HepG2 (cell line): ENCODE measurements around the gene GADD45B. TPM values are rescaled to one million over a fixed set of nuclear protein-coding genes. Genes with fewer than 3 reads are reported as not detected.

ENCODE experiments used
- ELF3 ChIP-seq: IDR thresholded peaks from 2 replicates; pipeline ENCODE4 v1.6.1; 2016; ENCODE audit warnings: missing genetic modification reagents, missing compliant biosample characterization
- ETS1 ChIP-seq: sonication (generic); formaldehyde crosslinking; IDR thresholded peaks from 2 replicates; pipeline ENCODE4 v1.4.0; 2020; ENCODE audit warnings: missing genetic modification reagents
- FLYWCH1 ChIP-seq: sonication (generic); formaldehyde crosslinking; IDR thresholded peaks from 2 replicates; pipeline ENCODE4 v1.8.1; 2023; ENCODE audit warnings: mild to moderate bottlenecking, missing genetic modification reagents
- GATA4 ChIP-seq: sonication (generic); IDR thresholded peaks from 2 replicates; pipeline ENCODE4 v1.6.1; 2016; ENCODE audit warnings: antibody characterized with exemption, low read depth, borderline replicate concordance
- HNRNPK ChIP-seq: fragments of 200-400 bp; formaldehyde crosslinking; IDR thresholded peaks from 2 replicates; pipeline ENCODE4 v1.6.1; 2018; ENCODE audit warnings: low read length, low read depth, moderate library complexity, mild to moderate bottlenecking; ENCODE audit not compliant: poor library complexity, severe bottlenecking
- MTA3 ChIP-seq: sonication (generic); formaldehyde crosslinking; IDR thresholded peaks from 2 replicates; pipeline ENCODE4 v1.4.0; 2020; ENCODE audit warnings: missing genetic modification reagents
- NFE2L2 ChIP-seq: fragments of 150-350 bp; IDR thresholded peaks from 2 replicates; pipeline ENCODE4 v1.6.1; 2014; ENCODE audit warnings: low read length
- NFYC ChIP-seq: IDR thresholded peaks from 2 replicates; pipeline ENCODE4 v1.6.1; 2016; ENCODE audit warnings: missing genetic modification reagents, missing compliant biosample characterization
- SCMH1 ChIP-seq: sonication (generic); formaldehyde crosslinking; IDR thresholded peaks from 2 replicates; pipeline ENCODE4 v1.9.0; 2021; ENCODE audit warnings: missing genetic modification reagents, mild to moderate bottlenecking, borderline replicate concordance
- SIN3A ChIP-seq: IDR thresholded peaks from 2 replicates; pipeline ENCODE4 v1.6.1; 2011; ENCODE audit warnings: low read depth, mild to moderate bottlenecking, control low read depth, low read length, borderline replicate concordance
- SOX5 ChIP-seq: IDR thresholded peaks from 2 replicates; pipeline ENCODE4 v1.6.1; 2016; ENCODE audit warnings: borderline replicate concordance
- SP1 ChIP-seq, 2 experiments: fragments of 450-650 bp in 1 of 2; sonication (generic) in 1 of 2; formaldehyde crosslinking in 1 of 2; IDR thresholded peaks; 2 replicates each; pipeline versions ENCODE4 v1.4.0 to v1.6.1; 2016 to 2020; ENCODE audit warnings: missing genetic modification reagents in 1 of 2
- TBX3 ChIP-seq: fragments of 450-650 bp; IDR thresholded peaks from 2 replicates; pipeline ENCODE4 v1.6.1; 2017; ENCODE audit warnings: antibody characterized with exemption, mild to moderate bottlenecking, inconsistent platforms, borderline replicate concordance
- YEATS4 ChIP-seq: sonication (generic); formaldehyde crosslinking; IDR thresholded peaks from 2 replicates; pipeline ENCODE4 v1.4.0; 2020; ENCODE audit warnings: missing genetic modification reagents, borderline replicate concordance
- ZNF253 ChIP-seq: sonication (generic); formaldehyde crosslinking; IDR thresholded peaks from 2 replicates; pipeline ENCODE4 v1.8.0; 2022; ENCODE audit warnings: mild to moderate bottlenecking, missing genetic modification reagents, borderline replicate concordance
- ZNF264 ChIP-seq: sonication (generic); formaldehyde crosslinking; IDR thresholded peaks from 2 replicates; pipeline ENCODE4 v1.4.0; 2020; ENCODE audit warnings: missing genetic modification reagents
- ZNF367 ChIP-seq: sonication (generic); formaldehyde crosslinking; IDR thresholded peaks from 2 replicates; pipeline ENCODE4 v1.4.0; 2020; ENCODE audit warnings: missing genetic modification reagents, borderline replicate concordance
- ZNF552 ChIP-seq: sonication (generic); formaldehyde crosslinking; IDR thresholded peaks from 2 replicates; pipeline ENCODE4 v1.9.0; 2022; ENCODE audit warnings: missing genetic modification reagents, mild to moderate bottlenecking, borderline replicate concordance
- ZNF570 ChIP-seq: sonication (generic); formaldehyde crosslinking; IDR thresholded peaks from 2 replicates; pipeline ENCODE4 v1.4.0; 2020; ENCODE audit warnings: mild to moderate bottlenecking, missing genetic modification reagents, borderline replicate concordance
- ZNF619 ChIP-seq: sonication (generic); formaldehyde crosslinking; IDR thresholded peaks from 2 replicates; pipeline ENCODE4 v1.4.0; 2020; ENCODE audit warnings: mild to moderate bottlenecking, missing genetic modification reagents
- ZNF629 ChIP-seq: sonication (generic); formaldehyde crosslinking; conservative IDR thresholded peaks from 2 replicates; pipeline ENCODE4 v1.5.0; 2020; ENCODE audit warnings: missing genetic modification reagents
- ZNF674 ChIP-seq: sonication (generic); formaldehyde crosslinking; IDR thresholded peaks from 2 replicates; pipeline ENCODE4 v1.5.0; 2020; ENCODE audit warnings: low read depth, mild to moderate bottlenecking, missing genetic modification reagents
- ZSCAN9 ChIP-seq: IDR thresholded peaks from 2 replicates; pipeline ENCODE4 v1.6.1; 2016; ENCODE audit warnings: borderline replicate concordance
- polyA plus RNA-seq, 8 experiments: library from polyadenylated mRNA; depleted of rRNA in 3 of 8; stranded (reverse) in 7 of 8; unstranded in 1 of 8; fragments of >200 nt; fragmentation: Illumina TruSeq in 4 of 8; extraction: Trizol in 4 of 8; gene quantifications; 2 replicates each; pipeline versions ENCODE4 v1.2.1 to v1.2.3, GENCODE V29; 2011 to 2016; ENCODE audit warnings: low read depth in 4 of 8, missing spikeins in 1 of 8, mixed read lengths in 1 of 8; ENCODE audit not compliant: insufficient read depth in 1 of 8
- total RNA-seq, 5 experiments: library from RNA; depleted of rRNA; stranded (reverse); fragments of >200 nt; fragmentation: Illumina TruSeq; extraction: Trizol; gene quantifications; 2 replicates each; pipeline ENCODE4 v1.2.3, GENCODE V29; 2016; ENCODE audit warnings: low read depth in 1 of 5
- TF ChIP-seq, protein P1 (sequence below): IDR thresholded peaks from 2 replicates; pipeline ENCODE4 v1.6.1; 2016; ENCODE audit warnings: low read depth
- TF ChIP-seq, protein P2 (sequence below): sonication (generic); formaldehyde crosslinking; IDR thresholded peaks from 2 replicates; pipeline ENCODE4 v1.5.1; 2020; ENCODE audit warnings: missing genetic modification reagents, mild to moderate bottlenecking, borderline replicate concordance

Gene GADD45B
- total and polyA plus RNA-seq, 2 of the 13 experiments (the other 11 are each of a cell fraction or from before 2014, with no cell fraction given): 4.6 to 34.1 TPM

GRCh38 chr19:2475018-2475701, 767 bp upstream of the GADD45B start (continued):
- TF ChIP-seq ZNF674 (CRISPR knock-in tag) (no peak), ZSCAN9 (CRISPR knock-in tag) (no peak), NFYC (CRISPR knock-in tag) (no peak), ZNF629 (CRISPR knock-in tag) (peak; percentile 100), GATA4 (no peak), ZNF253 (CRISPR knock-in tag) (no peak), ZNF264 (no peak), SCMH1 (CRISPR knock-in tag) (no peak), ZNF619 (CRISPR knock-in tag) (no peak), SP1 (IDR thresholded peaks at IDR 0.05) (no peak), SP1 (CRISPR knock-in tag; IDR thresholded peaks at IDR 0.05) (no peak), TBX3 (no peak), ELF3 (no peak), NFE2L2 (no peak), ETS1 (CRISPR knock-in tag) (peak; percentile 47; the same call in 1 of the 2 replicates), ZNF570 (CRISPR knock-in tag) (no peak), ZNF552 (0 out of 2 replicates have a peak, but pooled peaks have one; percentile 1), MTA3 (CRISPR knock-in tag) (no peak), ZNF367 (no peak), FLYWCH1 (CRISPR knock-in tag) (no peak), SOX5 (CRISPR knock-in tag) (no peak), HNRNPK (no peak), YEATS4 (CRISPR knock-in tag) (peak; percentile 35; the same call in 1 of the 2 replicates), SIN3A (0 out of 2 replicates have a peak, but pooled peaks have one; percentile 14)
- TF ChIP-seq, protein P1, sequence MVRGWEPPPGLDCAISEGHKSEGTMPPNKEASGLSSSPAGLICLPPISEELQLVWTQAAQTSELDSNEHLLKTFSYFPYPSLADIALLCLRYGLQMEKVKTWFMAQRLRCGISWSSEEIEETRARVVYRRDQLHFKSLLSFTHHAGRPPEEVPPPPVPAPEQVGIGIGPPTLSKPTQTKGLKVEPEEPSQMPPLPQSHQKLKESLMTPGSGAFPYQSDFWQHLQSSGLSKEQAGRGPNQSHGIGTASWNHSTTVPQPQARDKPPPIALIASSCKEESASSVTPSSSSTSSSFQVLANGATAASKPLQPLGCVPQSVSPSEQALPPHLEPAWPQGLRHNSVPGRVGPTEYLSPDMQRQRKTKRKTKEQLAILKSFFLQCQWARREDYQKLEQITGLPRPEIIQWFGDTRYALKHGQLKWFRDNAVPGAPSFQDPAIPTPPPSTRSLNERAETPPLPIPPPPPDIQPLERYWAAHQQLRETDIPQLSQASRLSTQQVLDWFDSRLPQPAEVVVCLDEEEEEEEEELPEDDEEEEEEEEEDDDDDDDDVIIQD (CRISPR knock-in tag): no peak
- TF ChIP-seq, protein P2, sequence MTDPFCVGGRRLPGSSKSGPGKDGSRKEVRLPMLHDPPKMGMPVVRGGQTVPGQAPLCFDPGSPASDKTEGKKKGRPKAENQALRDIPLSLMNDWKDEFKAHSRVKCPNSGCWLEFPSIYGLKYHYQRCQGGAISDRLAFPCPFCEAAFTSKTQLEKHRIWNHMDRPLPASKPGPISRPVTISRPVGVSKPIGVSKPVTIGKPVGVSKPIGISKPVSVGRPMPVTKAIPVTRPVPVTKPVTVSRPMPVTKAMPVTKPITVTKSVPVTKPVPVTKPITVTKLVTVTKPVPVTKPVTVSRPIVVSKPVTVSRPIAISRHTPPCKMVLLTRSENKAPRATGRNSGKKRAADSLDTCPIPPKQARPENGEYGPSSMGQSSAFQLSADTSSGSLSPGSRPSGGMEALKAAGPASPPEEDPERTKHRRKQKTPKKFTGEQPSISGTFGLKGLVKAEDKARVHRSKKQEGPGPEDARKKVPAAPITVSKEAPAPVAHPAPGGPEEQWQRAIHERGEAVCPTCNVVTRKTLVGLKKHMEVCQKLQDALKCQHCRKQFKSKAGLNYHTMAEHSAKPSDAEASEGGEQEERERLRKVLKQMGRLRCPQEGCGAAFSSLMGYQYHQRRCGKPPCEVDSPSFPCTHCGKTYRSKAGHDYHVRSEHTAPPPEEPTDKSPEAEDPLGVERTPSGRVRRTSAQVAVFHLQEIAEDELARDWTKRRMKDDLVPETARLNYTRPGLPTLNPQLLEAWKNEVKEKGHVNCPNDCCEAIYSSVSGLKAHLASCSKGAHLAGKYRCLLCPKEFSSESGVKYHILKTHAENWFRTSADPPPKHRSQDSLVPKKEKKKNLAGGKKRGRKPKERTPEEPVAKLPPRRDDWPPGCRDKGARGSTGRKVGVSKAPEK (CRISPR knock-in tag): no peak
